ENCODE data around the gene NCAPG2.

DNA sequence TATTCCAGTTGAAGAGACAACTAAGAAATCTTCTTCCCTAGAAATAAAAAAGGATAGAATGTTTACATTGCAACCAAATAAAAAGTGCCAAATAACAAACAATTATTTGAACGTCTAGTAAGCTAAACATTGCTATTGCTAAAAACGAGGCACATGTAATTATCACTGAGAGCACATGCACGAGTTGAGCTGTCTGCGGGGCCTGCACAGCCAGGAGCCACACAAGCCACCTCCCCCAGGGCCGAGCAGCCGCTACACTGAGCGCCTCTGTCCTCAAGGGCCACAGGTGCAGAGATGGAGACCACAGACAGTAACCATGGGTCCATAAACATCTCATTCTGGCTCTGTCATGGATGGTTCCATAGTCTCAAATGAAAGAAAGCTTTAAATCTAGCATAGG is 17.2 kb downstream of the NCAPG2 start:
- no peak for TF ChIP-seq SIN3A (IDR thresholded peaks at IDR 0.05; ENCODE audit: borderline replicate concordance, insufficient read depth, low read length)
- TF ChIP-seq, protein P1, sequence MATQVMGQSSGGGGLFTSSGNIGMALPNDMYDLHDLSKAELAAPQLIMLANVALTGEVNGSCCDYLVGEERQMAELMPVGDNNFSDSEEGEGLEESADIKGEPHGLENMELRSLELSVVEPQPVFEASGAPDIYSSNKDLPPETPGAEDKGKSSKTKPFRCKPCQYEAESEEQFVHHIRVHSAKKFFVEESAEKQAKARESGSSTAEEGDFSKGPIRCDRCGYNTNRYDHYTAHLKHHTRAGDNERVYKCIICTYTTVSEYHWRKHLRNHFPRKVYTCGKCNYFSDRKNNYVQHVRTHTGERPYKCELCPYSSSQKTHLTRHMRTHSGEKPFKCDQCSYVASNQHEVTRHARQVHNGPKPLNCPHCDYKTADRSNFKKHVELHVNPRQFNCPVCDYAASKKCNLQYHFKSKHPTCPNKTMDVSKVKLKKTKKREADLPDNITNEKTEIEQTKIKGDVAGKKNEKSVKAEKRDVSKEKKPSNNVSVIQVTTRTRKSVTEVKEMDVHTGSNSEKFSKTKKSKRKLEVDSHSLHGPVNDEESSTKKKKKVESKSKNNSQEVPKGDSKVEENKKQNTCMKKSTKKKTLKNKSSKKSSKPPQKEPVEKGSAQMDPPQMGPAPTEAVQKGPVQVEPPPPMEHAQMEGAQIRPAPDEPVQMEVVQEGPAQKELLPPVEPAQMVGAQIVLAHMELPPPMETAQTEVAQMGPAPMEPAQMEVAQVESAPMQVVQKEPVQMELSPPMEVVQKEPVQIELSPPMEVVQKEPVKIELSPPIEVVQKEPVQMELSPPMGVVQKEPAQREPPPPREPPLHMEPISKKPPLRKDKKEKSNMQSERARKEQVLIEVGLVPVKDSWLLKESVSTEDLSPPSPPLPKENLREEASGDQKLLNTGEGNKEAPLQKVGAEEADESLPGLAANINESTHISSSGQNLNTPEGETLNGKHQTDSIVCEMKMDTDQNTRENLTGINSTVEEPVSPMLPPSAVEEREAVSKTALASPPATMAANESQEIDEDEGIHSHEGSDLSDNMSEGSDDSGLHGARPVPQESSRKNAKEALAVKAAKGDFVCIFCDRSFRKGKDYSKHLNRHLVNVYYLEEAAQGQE (IDR thresholded peaks at IDR 0.05; ENCODE audit: insufficient read depth in 1 of 2, low read depth in 2 of 2, low read length in 2 of 2) = no peak
- TF ChIP-seq POLR2AphosphoS5 (IDR thresholded peaks at IDR 0.05; ENCODE audit: low read depth, low read length) = no peak
- no peak for TF ChIP-seq TAF1 (IDR thresholded peaks at IDR 0.05; ENCODE audit: borderline replicate concordance, insufficient read depth, low read length)
- no peak for TF ChIP-seq FOXP2 (optimal IDR thresholded peaks at IDR 0.05; ENCODE audit: borderline replicate concordance, extremely low read depth, extremely low read length, insufficient read depth)

Data from PFSK-1 (cell line).